Measurements from ENCODE around the gene SETD3.

Gene SETD3

DNA sequence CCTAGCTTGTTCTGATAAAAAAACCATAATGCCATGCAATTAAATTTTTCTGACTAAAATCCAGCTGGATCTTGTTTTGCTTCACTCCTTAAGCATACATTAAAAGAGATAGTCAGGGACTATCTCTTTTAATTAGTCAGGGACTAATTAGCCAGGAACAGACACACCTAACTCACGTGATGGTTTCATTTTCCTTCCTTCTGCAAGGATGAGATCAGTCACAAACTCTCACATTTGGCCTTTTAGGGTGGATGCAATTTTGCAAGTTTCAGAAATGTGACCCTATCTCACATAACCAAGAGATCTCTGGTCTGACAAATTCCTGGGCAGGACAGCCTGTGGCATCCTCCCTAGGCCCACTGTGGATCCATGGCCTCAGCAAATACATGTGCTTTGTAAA, 62.4 kb downstream of the SETD3 start:
- Histone ChIP-seq H3K4me2 (ENCODE audit: insufficient read depth, low read length, poor library complexity, severe bottlenecking) (no peak overlapping the region), H3K36me3 (replicated peaks in 1 of 2; ENCODE audit: control insufficient read depth in 2 of 2, insufficient read depth in 2 of 2, low read length in 2 of 2) (peaks cover 0 to 1% of the 10 kb centered on the region in 2 donors), H3K4me1 (ENCODE audit: control insufficient read depth in 2 of 2, insufficient read depth in 1 of 2, low read depth in 1 of 2, low read length in 2 of 2) (peaks cover 5 to 7% of the 10 kb centered on the region in 2 donors), H4K8ac (ENCODE audit: low read depth, low read length) (no peak overlapping the region), H3K14ac (ENCODE audit: low read length) (no peak overlapping the region), H3K79me1 (ENCODE audit: low read depth, low read length) (no peaks in the 10 kb centered on the region), H4K91ac (ENCODE audit: low read depth, low read length, poor library complexity) (no peak overlapping the region), H3K27ac (replicated peaks; ENCODE audit: low read length) (no peak overlapping the region), H2BK12ac (ENCODE audit: low read length) (no peak overlapping the region), H2BK5ac (ENCODE audit: low read length) (no peak overlapping the region), H2BK120ac (ENCODE audit: low read depth, low read length) (no peak overlapping the region), H3K9ac (ENCODE audit: low read depth, low read length, poor library complexity) (no peak overlapping the region), H3K4me3 (ENCODE audit: low read length in 2 of 2) (no peak overlapping the region), H2BK15ac (ENCODE audit: low read length) (no peak overlapping the region), H2AK5ac (ENCODE audit: low read depth, low read length) (no peak overlapping the region), H3K27me3 (ENCODE audit: control insufficient read depth in 3 of 3, insufficient read depth in 3 of 3, low read depth in 1 of 3, low read length in 3 of 3) (no peaks in the 10 kb centered on the region), H3K23ac (ENCODE audit: low read depth, low read length, poor library complexity) (no peak overlapping the region), H3K9me3 (replicated peaks in 1 of 2; ENCODE audit: control insufficient read depth in 2 of 2, insufficient read depth in 1 of 2, low read depth in 1 of 2, low read length in 2 of 2) (no peaks in the 10 kb centered on the region), H2AFZ (ENCODE audit: low read length) (no peak overlapping the region), H3K18ac (ENCODE audit: low read length) (no peak overlapping the region), H3K4ac (ENCODE audit: low read length) (no peak overlapping the region)
- no CpG with 5 or more reads among the region's 1 CpG for WGBS, 2 donors (ENCODE audit: extremely low coverage in 2 of 2, insufficient read length in 2 of 2, insufficient replicate concordance in 1 of 2)
- DNase-seq (ENCODE audit: low spot score), result no peak

DNA sequence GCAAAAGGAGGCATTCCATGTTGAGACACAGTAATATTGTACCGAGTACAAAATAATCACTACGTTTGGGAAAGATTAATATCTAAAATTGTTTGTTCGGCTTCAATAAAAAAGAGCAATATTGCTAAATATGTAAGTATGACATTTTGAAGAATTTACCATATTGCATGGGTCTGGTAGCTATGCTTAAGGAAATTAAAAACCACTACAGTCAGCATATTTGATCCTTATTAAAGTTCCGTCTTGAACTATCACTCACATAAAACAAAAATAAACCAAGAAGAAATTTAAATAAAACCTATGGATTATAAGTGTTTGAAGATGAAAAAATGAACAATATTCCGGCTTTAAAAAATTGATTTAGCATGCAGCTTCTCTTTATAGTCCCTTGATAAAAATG, 63.8 kb downstream of the SETD3 start:
- Histone ChIP-seq H4K91ac (ENCODE audit: low read depth, low read length, poor library complexity) (no peak overlapping the region), H2BK5ac (ENCODE audit: low read length) (no peak overlapping the region), H3K4ac (ENCODE audit: low read length) (no peak overlapping the region), H3K23ac (ENCODE audit: low read depth, low read length, poor library complexity) (no peak overlapping the region), H3K14ac (ENCODE audit: low read length) (no peak overlapping the region), H3K4me2 (ENCODE audit: insufficient read depth, low read length, poor library complexity, severe bottlenecking) (no peak overlapping the region), H4K8ac (ENCODE audit: low read depth, low read length) (no peak overlapping the region), H2AFZ (ENCODE audit: low read length) (no peak overlapping the region), H2BK12ac (ENCODE audit: low read length) (no peak overlapping the region), H2BK15ac (ENCODE audit: low read length) (no peak overlapping the region), H3K9me3 (replicated peaks in 1 of 2; ENCODE audit: control insufficient read depth in 2 of 2, insufficient read depth in 1 of 2, low read depth in 1 of 2, low read length in 2 of 2) (no peaks in the 10 kb centered on the region), H3K9ac (ENCODE audit: low read depth, low read length, poor library complexity) (no peak overlapping the region), H2BK120ac (ENCODE audit: low read depth, low read length) (no peak overlapping the region), H3K27me3 (ENCODE audit: control insufficient read depth in 3 of 3, insufficient read depth in 3 of 3, low read depth in 1 of 3, low read length in 3 of 3) (no peaks in the 10 kb centered on the region), H3K4me3 (ENCODE audit: low read length in 2 of 2) (no peak overlapping the region), H3K18ac (ENCODE audit: low read length) (no peak overlapping the region), H3K27ac (replicated peaks; ENCODE audit: low read length) (no peak overlapping the region), H2AK5ac (ENCODE audit: low read depth, low read length) (no peak overlapping the region), H3K4me1 (ENCODE audit: control insufficient read depth in 2 of 2, insufficient read depth in 1 of 2, low read depth in 1 of 2, low read length in 2 of 2) (peaks cover 17 to 18% of the 10 kb centered on the region in 2 donors), H3K36me3 (replicated peaks in 1 of 2; ENCODE audit: control insufficient read depth in 2 of 2, insufficient read depth in 2 of 2, low read length in 2 of 2) (peaks cover 3 to 7% of the 10 kb centered on the region in 2 donors), H3K79me1 (ENCODE audit: low read depth, low read length) (no peaks in the 10 kb centered on the region)
- no CpG with 5 or more reads among the region's 5 CpGs for WGBS, 2 donors (ENCODE audit: extremely low coverage in 2 of 2, insufficient read length in 2 of 2, insufficient replicate concordance in 1 of 2)
- DNase-seq (ENCODE audit: low spot score), result no peak

DNA sequence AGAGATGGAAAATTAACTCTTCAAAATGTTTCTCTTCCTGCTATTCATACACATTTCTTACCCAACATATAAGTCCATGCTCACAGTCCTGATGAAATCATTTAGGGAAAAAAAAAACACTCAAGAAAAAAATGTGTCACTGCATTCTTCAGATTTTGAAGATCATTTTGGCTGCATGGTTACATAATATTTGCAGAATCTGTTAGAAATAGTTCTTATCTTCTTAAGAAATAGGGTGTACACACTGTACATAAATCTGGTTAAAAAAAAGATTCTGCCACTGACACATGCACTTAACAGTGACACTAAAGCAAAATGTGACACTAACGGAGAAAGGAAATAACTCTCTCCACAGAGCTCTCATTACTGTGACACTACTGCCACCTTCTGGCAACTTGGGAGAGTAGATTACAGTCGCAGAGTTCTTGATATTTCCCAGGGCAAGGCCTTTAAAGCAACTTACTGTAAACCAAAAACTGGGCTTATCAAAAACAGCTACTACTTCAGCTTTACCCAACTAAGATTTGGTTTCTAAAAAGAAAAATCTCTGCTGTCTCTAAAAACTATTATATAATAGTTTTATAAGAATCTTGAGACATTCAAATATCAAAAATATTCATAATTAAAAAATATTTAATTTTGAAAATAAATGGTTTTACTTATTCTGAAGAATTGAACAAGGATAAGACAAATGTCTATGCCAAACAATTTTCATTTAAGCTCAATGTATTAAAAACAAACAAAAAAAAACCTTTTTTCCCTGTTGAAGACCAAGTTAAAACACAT, 65.0 kb downstream of the SETD3 start:
- H3K27me3 ChIP-seq (ENCODE audit: control insufficient read depth in 3 of 3, insufficient read depth in 3 of 3, low read depth in 1 of 3, low read length in 3 of 3), result no peaks in the 10 kb centered on the region
- H2BK15ac ChIP-seq (ENCODE audit: low read length), result no peak overlapping the region
- H3K23ac ChIP-seq (ENCODE audit: low read depth, low read length, poor library complexity), result no peak overlapping the region
- H4K91ac ChIP-seq (ENCODE audit: low read depth, low read length, poor library complexity), result no peak overlapping the region
- no peaks in the 10 kb centered on the region for H3K79me1 ChIP-seq (ENCODE audit: low read depth, low read length)
- no CpG with 5 or more reads among the region's 2 CpGs for WGBS, 2 donors (ENCODE audit: extremely low coverage in 2 of 2, insufficient read length in 2 of 2, insufficient replicate concordance in 1 of 2)
- H3K27ac ChIP-seq (replicated peaks; ENCODE audit: low read length), result no peak overlapping the region
- no peak overlapping the region for H2BK120ac ChIP-seq (ENCODE audit: low read depth, low read length)
- no peak overlapping the region for H3K4me3 ChIP-seq (ENCODE audit: low read length in 2 of 2)
- peaks cover 3 to 16% of the 10 kb centered on the region in 2 donors for H3K36me3 ChIP-seq (replicated peaks in 1 of 2; ENCODE audit: control insufficient read depth in 2 of 2, insufficient read depth in 2 of 2, low read length in 2 of 2)
- H2BK12ac ChIP-seq (ENCODE audit: low read length), result no peak overlapping the region
- H2BK5ac ChIP-seq (ENCODE audit: low read length), result no peak overlapping the region
- no peak overlapping the region for H4K8ac ChIP-seq (ENCODE audit: low read depth, low read length)
- DNase-seq (ENCODE audit: low spot score), result peak; percentile 80
- no peaks in the 10 kb centered on the region for H3K9me3 ChIP-seq (replicated peaks in 1 of 2; ENCODE audit: control insufficient read depth in 2 of 2, insufficient read depth in 1 of 2, low read depth in 1 of 2, low read length in 2 of 2)
- H3K4ac ChIP-seq (ENCODE audit: low read length), result no peak overlapping the region
- H2AK5ac ChIP-seq (ENCODE audit: low read depth, low read length), result no peak overlapping the region
- no peak overlapping the region for H3K9ac ChIP-seq (ENCODE audit: low read depth, low read length, poor library complexity)
- no peak overlapping the region for H3K14ac ChIP-seq (ENCODE audit: low read length)
- H3K4me1 ChIP-seq (ENCODE audit: control insufficient read depth in 2 of 2, insufficient read depth in 1 of 2, low read depth in 1 of 2, low read length in 2 of 2), result peaks cover 17 to 19% of the 10 kb centered on the region in 2 donors
- no peak overlapping the region for H2AFZ ChIP-seq (ENCODE audit: low read length)
- H3K4me2 ChIP-seq (ENCODE audit: insufficient read depth, low read length, poor library complexity, severe bottlenecking), result no peak overlapping the region
- H3K18ac ChIP-seq (ENCODE audit: low read length), result no peak overlapping the region

DNA sequence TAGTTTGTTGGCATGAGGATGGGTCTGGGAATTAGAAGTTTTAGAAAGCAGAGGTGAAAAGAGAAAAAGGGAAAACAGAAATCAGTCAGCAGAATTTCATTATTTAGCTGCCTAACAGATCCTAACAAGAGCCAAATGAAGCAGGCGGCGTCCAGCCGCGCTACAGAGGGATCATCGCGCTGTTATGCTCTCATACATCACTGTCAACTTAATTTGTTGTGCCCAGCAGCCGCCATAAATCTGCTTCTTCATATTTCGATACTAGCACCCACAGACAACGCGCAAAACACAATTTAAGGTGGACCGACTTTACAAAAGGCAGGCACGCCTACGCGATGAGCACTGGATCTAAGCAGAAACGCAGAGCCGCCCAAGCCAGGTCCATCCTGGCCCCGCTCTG, 66.7 kb downstream of the SETD3 start:
- Histone ChIP-seq H3K79me1 (ENCODE audit: low read depth, low read length) (no peaks in the 10 kb centered on the region), H3K4me3 (ENCODE audit: low read length in 2 of 2) (no peak overlapping the region), H4K91ac (ENCODE audit: low read depth, low read length, poor library complexity) (no peak overlapping the region), H3K4me2 (ENCODE audit: insufficient read depth, low read length, poor library complexity, severe bottlenecking) (no peak overlapping the region), H2BK12ac (ENCODE audit: low read length) (no peak overlapping the region), H3K9me3 (replicated peaks in 1 of 2; ENCODE audit: control insufficient read depth in 2 of 2, insufficient read depth in 1 of 2, low read depth in 1 of 2, low read length in 2 of 2) (no peaks in the 10 kb centered on the region), H2BK5ac (ENCODE audit: low read length) (no peak overlapping the region), H2BK15ac (ENCODE audit: low read length) (no peak overlapping the region), H2AK5ac (ENCODE audit: low read depth, low read length) (no peak overlapping the region), H2AFZ (ENCODE audit: low read length) (no peak overlapping the region), H3K4ac (ENCODE audit: low read length) (no peak overlapping the region), H2BK120ac (ENCODE audit: low read depth, low read length) (no peak overlapping the region), H3K27me3 (ENCODE audit: control insufficient read depth in 3 of 3, insufficient read depth in 3 of 3, low read depth in 1 of 3, low read length in 3 of 3) (no peaks in the 10 kb centered on the region), H3K27ac (replicated peaks; ENCODE audit: low read length) (no peak overlapping the region), H4K8ac (ENCODE audit: low read depth, low read length) (no peak overlapping the region), H3K23ac (ENCODE audit: low read depth, low read length, poor library complexity) (peak overlapping the region; percentile 47), H3K14ac (ENCODE audit: low read length) (no peak overlapping the region), H3K4me1 (ENCODE audit: control insufficient read depth in 2 of 2, insufficient read depth in 1 of 2, low read depth in 1 of 2, low read length in 2 of 2) (peaks cover 17 to 19% of the 10 kb centered on the region in 2 donors), H3K18ac (ENCODE audit: low read length) (no peak overlapping the region), H3K36me3 (replicated peaks in 1 of 2; ENCODE audit: control insufficient read depth in 2 of 2, insufficient read depth in 2 of 2, low read length in 2 of 2) (peaks cover 3 to 27% of the 10 kb centered on the region in 2 donors), H3K9ac (ENCODE audit: low read depth, low read length, poor library complexity) (no peak overlapping the region)
- WGBS, 2 donors (ENCODE audit: extremely low coverage in 2 of 2, insufficient read length in 2 of 2, insufficient replicate concordance in 1 of 2), result no CpG with 5 or more reads among the region's 17 CpGs
- no peak for DNase-seq (ENCODE audit: low spot score)
